Muscle of leg (tissue), 9 donors: ENCODE results near the gene TAF11L4. TPM values are rescaled to one million over a fixed set of nuclear protein-coding genes. Genes with fewer than 3 reads are reported as not detected.

ENCODE experiments used
- polyA plus RNA-seq, 8 donors: library from polyadenylated mRNA; unstranded; fragments of 120-200 nt; gene quantifications; one replicate each; pipeline versions ENCODE4 v1.2.1 to v1.2.3, GENCODE V29; 2013; ENCODE audit warnings: inconsistent platforms in 1 of 8, low replicate concordance in 1 of 8; ENCODE audit not compliant: insufficient read length in 8 of 8, insufficient read depth in 1 of 8
- total RNA-seq: library from RNA; stranded (reverse); fragments of 120-200 nt; gene quantifications from one replicate; pipeline ENCODE4 v1.2.4, GENCODE V29; 2013

TAF11L4 gene
- total and polyA plus RNA-seq, 9 donors, result not detected

Other genes with a start within 250 kb of the TAF11L4 start
- not detected for gene TAF11L2, start 23.6 kb upstream of the TAF11L4 start, total RNA-seq
- gene TAF11L2, start 23.6 kb upstream of the TAF11L4 start, polyA plus RNA-seq, result not detected
- gene TAF11L3, start 3.4 kb upstream of the TAF11L4 start, total RNA-seq, result not detected
- not detected for gene TAF11L3, start 3.4 kb upstream of the TAF11L4 start, polyA plus RNA-seq
- not detected for gene TAF11L5, start 3.4 kb downstream of the TAF11L4 start, total RNA-seq
- gene TAF11L5, start 3.4 kb downstream of the TAF11L4 start, polyA plus RNA-seq, result not detected
- not detected for gene TAF11L6, start 6.9 kb downstream of the TAF11L4 start, total RNA-seq
- gene TAF11L6, start 6.9 kb downstream of the TAF11L4 start, polyA plus RNA-seq, result not detected
- not detected for gene TAF11L7, start 64.0 kb downstream of the TAF11L4 start, total RNA-seq
- not detected for gene TAF11L7, start 64.0 kb downstream of the TAF11L4 start, polyA plus RNA-seq
- gene TAF11L8, start 69.2 kb downstream of the TAF11L4 start, total RNA-seq, result not detected
- gene TAF11L8, start 69.2 kb downstream of the TAF11L4 start, polyA plus RNA-seq, result not detected
- not detected for gene TAF11L9, start 72.6 kb downstream of the TAF11L4 start, total RNA-seq
- not detected for gene TAF11L9, start 72.6 kb downstream of the TAF11L4 start, polyA plus RNA-seq
- gene TAF11L10, start 76.0 kb downstream of the TAF11L4 start, total RNA-seq, result not detected
- not detected for gene TAF11L10, start 76.0 kb downstream of the TAF11L4 start, polyA plus RNA-seq
- not detected for gene TAF11L11, start 82.4 kb downstream of the TAF11L4 start, total RNA-seq
- not detected for gene TAF11L11, start 82.4 kb downstream of the TAF11L4 start, polyA plus RNA-seq
- not detected for gene TAF11L12, start 88.6 kb downstream of the TAF11L4 start, total RNA-seq
- gene TAF11L12, start 88.6 kb downstream of the TAF11L4 start, polyA plus RNA-seq, result not detected
- gene TAF11L13, start 110.3 kb downstream of the TAF11L4 start, total RNA-seq, result not detected
- not detected for gene TAF11L13, start 110.3 kb downstream of the TAF11L4 start, polyA plus RNA-seq
- not detected for gene TAF11L14, start 112.7 kb downstream of the TAF11L4 start, total RNA-seq
- gene TAF11L14, start 112.7 kb downstream of the TAF11L4 start, polyA plus RNA-seq, result not detected